GM12878 (cell line): ENCODE measurements around the gene CARD19. TPM values are rescaled to one million over a fixed set of nuclear protein-coding genes. Genes with fewer than 3 reads are reported as not detected.

Source experiments
- BCLAF1 ChIP-seq: fragments of 450-650 bp; IDR thresholded peaks from 2 replicates; pipeline ENCODE4 v1.6.1; 2017; ENCODE audit warnings: antibody characterized with exemption, mild to moderate bottlenecking, moderate library complexity
- IKZF1 ChIP-seq: fragments of 450-650 bp; conservative IDR thresholded peaks from 2 replicates; pipeline ENCODE4 v1.6.1; 2017; ENCODE audit warnings: antibody characterized with exemption, mild to moderate bottlenecking
- IRF4 ChIP-seq: IDR thresholded peaks from 2 replicates; pipeline ENCODE4 v1.6.1; 2011; ENCODE audit warnings: low read depth, low read length
- NKRF ChIP-seq: fragments of 450-650 bp; conservative IDR thresholded peaks from 2 replicates; pipeline ENCODE4 v1.6.1; 2017; ENCODE audit warnings: mild to moderate bottlenecking, moderate library complexity
- POU2F2 ChIP-seq: IDR thresholded peaks from 3 replicates; pipeline ENCODE4 v1.6.1; 2011; ENCODE audit warnings: low read depth, mild to moderate bottlenecking, low read length, borderline replicate concordance
- RAD51 ChIP-seq: fragments of 450-650 bp; IDR thresholded peaks from 2 replicates; pipeline ENCODE4 v1.6.1; 2016; ENCODE audit warnings: moderate library complexity, mild to moderate bottlenecking, inconsistent platforms
- TBL1XR1 ChIP-seq: IDR thresholded peaks from 2 replicates; pipeline ENCODE4 v1.6.1; 2012; ENCODE audit warnings: low read depth, low read length, improper control_type of control experiment
- ZBTB33 ChIP-seq: fragments of 450-650 bp; IDR thresholded peaks from 2 replicates; pipeline ENCODE4 v1.6.1; 2017; ENCODE audit warnings: mild to moderate bottlenecking
- ZNF592 ChIP-seq: fragments of 450-650 bp; IDR thresholded peaks from 2 replicates; pipeline ENCODE4 v1.6.1; 2017; ENCODE audit warnings: mild to moderate bottlenecking, moderate library complexity
- ZSCAN29 ChIP-seq: fragments of 450-650 bp; IDR thresholded peaks from 2 replicates; pipeline ENCODE4 v1.6.1; 2017; ENCODE audit warnings: mild to moderate bottlenecking, moderate library complexity
- polyA plus RNA-seq, 11 experiments: library from polyadenylated mRNA; depleted of rRNA in 4 of 11; unstranded in 6 of 11; stranded (reverse) in 5 of 11; fragments of >200 nt; fragmentation: Nextera tagmentation in 4 of 11; fragmentation: Illumina TruSeq in 1 of 11; extraction: Ambion mirVana in 4 of 11; extraction: Trizol in 1 of 11; gene quantifications; 1 replicate in 1 of 11; 2 replicates in 10 of 11; pipeline versions ENCODE4 v1.2.1 to v1.2.3, GENCODE V29; 2011 to 2016; ENCODE audit warnings: inconsistent platforms in 2 of 11, missing spikeins in 2 of 11, low read depth in 1 of 11
- total RNA-seq, 4 experiments: library from RNA; depleted of rRNA in 3 of 4; stranded (reverse); fragments of >200 nt in 3 of 4; fragmentation: Illumina TruSeq in 1 of 4; extraction: Trizol in 1 of 4; gene quantifications; 2 replicates each; pipeline versions ENCODE4 v1.2.1 to v1.2.3, GENCODE V29; 2013 to 2021

The CARD19 gene
- total and polyA plus RNA-seq, 10 of the 15 experiments (the other 5 are each of a cell fraction or from before 2014, with no cell fraction given), result 0.61 to 41.6 (median 19.9) TPM

GRCh38 chr9:93130861-93131481, 35.0 kb downstream of the CARD19 start (continued):
- TF ChIP-seq ZBTB33 (no peak), ZNF592 (no peak), ZSCAN29 (no peak), POU2F2 (no peak), TBL1XR1 (no peak), NKRF (no peak), IKZF1 (0 out of 2 replicates have a peak, but pooled peaks have one; percentile 33), IRF4 (no peak), RAD51 (no peak), BCLAF1 (no peak)
